AG08396 (cell line): Measurements from ENCODE around the gene MAD1L1.

Source experiments
- DNase-seq: peaks from one replicate; pipeline ENCODE4 v3.0.0; 2012; ENCODE audit warnings: low spot score, mixed read lengths

MAD1L1 gene

DNA sequence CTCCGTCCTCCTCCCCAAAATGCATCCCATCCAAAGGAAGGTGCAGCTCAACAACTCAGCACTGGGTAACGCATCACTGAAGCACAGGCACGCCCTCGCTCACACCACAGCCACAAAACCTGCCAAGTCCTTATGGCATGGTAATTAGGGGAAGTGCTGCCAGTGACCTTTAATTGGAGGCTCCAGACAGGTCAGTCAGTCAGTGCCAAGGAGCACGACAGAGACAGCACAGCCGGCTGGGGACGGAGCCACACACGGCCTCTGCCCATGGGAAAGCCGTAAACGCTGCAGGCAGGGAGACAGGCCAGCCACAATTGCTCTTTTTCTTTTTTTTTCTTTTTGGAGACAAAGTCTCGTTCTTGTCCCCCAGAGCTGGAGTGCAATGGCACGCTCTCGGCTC is 146.5 kb downstream of the MAD1L1 start:
- no peak for DNase-seq

DNA sequence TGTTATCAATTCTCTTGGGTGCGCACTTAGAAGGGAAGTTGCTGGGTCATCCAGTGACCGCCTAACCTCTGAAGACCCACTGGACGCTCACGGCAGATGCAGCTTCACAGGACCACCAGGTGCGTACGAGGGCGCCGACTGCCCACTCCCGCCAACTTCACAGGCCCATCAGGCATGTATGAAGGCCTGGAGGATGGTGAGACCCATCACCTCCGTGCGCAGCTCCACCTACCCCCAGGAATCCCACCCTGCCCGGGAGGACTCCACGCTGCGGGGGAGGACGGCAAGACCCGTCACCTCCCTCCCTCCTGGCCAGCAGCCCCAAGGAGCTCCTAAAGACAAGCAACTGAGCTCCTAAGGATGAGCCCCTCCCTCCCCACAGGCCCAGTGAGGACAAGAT is 146.9 kb downstream of the MAD1L1 start:
- DNase-seq, result no peak

DNA sequence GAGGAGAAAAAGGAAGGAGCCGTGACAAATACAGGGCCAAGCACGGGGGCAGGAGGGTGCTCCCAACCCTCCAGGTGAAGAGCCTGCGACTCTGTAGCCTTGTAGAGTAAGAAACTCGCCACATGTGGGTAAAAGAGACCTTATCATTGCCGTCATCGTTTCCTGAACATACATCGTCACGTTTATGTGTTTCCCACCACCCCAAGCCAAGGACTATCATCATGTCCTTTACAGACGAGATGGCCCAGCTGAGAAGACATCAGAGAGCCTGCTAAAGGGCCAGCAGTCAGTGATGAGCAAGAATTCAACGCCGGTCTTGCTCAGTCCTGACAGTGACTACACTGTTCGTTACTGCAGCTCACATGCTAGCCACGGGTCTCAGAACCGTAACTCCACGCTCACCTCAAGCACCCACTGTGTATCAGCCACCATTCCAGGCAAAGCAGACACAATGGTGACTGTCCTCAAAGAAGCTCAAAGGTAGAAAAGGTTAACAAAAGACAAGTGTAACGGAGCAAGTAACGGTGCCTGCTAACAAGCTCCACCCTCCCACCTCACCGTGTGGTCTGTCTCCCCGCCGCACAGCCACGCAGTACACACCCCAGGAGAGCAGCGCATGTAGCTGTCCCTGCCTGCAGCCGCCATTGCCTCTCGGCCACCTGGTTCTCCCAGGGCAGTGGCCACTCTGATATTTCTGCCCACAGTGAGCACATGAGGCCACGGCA is 147.8 kb downstream of the MAD1L1 start:
- no peak for DNase-seq

GRCh38 chr7:2084331-2084730 is 148.4 kb downstream of the MAD1L1 start:
- DNase-seq, result no peak

GRCh38 chr7:2083362-2083761 is 149.4 kb downstream of the MAD1L1 start:
- no peak for DNase-seq

DNA sequence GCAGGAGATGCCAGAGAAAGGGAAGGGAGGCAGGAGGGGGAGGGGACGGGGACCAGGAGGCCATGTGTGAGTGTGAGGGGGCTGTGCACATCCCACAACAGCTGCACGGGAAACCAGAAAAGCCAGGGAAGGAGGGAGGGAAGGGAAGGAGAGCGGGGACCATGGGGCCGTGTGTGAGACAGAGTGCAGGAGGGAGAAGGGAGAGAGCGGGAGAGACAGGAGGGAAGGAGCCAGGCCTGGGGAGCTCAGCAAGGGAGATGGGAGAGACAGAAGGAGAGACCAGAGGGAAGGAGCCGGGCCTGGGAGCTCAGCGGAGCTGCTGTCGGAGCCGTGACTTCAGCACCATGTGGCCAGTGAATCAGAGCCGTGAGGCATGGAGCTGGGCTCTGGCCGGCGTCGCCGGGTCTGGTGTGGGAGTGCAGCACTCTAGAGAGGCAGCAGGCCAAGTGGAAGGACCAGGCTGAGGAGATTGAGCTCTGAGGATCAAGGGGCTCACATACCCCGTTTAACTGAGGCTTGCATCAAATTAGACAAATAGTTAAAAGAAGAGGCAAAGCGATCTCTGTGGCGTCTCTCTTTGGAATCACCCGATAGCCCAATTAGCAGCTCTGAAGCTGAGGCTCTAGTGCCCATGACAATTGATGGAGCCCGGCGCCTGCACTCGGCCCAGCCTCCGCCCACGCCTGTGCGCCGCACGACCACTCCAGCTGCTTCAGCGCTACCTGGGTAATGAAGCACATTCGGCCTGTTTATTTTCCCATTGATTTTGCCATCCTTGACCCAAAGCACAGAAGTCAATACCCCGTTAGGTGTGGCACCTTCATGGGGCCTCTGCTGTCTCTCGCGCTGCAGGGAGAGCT is 150.4 kb downstream of the MAD1L1 start:
- DNase-seq, result peak; percentile 97

GRCh38 chr7:2081526-2082135 is 151.1 kb downstream of the MAD1L1 start:
- DNase-seq, result no peak

GRCh38 chr7:2080477-2080876 is 152.3 kb downstream of the MAD1L1 start:
- DNase-seq, result no peak

GRCh38 chr7:2080060-2080387 is 152.7 kb downstream of the MAD1L1 start:
- no peak for DNase-seq

DNA sequence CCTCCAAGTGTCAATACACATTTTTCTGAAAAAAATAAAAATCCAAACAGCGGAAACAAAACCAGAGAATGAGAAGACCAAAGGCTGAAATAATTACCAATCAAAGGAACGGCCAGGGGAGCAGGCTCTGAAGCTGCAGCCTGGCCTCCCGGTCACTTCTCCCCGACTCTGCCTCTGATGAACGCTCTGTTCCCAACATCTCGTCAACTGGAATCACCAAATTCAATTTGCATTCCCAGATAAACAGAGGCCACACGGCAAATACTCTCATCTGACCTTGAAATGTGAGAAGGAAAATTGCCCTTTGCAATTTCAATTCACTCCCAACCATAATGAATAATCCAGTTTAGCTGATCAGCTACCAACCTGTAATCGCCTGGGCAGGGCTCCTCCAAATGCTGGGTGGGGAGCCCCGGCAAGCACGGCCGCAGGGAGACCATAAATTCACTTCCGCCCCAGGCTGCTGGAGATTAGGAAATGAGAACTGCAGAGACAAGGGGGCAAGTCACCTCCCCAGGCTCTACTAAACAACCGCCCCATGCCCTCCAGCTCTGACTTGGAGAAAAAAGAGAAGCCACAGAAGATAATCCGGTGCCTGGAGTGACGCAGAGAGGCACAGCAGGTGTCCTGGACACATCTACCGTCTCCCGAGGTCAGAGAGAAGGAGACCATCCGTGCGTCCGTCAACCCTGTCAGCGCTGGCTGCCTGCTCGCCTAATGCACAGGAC is 153.2 kb downstream of the MAD1L1 start:
- no peak for DNase-seq

DNA sequence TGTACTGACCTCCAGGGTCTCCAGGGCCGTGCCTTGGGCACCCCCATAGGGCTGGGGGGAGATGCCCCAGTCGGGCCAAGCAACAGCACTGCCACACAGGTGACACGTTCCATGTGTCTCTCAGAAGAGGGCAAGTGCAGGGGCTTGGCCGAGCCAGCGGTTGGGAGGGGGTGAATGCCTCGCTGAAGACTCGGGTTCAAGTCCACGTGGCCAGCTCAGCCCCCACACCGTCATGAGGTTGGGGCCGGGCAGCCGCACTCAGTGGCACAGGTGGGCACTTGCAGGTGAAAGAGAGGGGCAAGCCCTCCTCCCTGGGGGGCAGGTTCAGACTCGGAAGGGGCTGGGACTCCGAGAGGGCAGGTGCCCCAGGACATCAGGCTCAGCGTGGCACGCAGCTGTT is 153.8 kb downstream of the MAD1L1 start:
- DNase-seq, result no peak

GRCh38 chr7:2076649-2077064 is 156.1 kb downstream of the MAD1L1 start:
- no peak for DNase-seq

DNA sequence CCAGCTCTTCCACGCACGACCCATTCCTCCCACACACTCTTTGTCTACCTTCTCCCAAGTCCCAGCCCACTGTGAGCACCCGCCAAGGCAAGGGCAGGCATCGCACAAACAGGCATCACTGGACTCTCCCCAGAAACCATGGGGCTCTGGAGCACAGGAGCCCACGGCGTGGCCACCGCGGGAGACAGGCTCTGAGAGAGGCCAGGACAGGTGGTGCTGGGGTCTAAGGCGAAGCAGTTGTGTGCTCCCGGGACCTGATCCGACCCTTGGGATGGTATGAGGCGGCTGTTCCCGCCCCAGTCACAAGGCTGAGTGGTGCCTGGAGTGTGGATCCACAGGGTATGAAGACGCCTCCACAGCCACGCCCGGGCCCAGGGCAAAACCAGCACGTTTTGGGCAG is 156.9 kb downstream of the MAD1L1 start:
- DNase-seq, result no peak

DNA sequence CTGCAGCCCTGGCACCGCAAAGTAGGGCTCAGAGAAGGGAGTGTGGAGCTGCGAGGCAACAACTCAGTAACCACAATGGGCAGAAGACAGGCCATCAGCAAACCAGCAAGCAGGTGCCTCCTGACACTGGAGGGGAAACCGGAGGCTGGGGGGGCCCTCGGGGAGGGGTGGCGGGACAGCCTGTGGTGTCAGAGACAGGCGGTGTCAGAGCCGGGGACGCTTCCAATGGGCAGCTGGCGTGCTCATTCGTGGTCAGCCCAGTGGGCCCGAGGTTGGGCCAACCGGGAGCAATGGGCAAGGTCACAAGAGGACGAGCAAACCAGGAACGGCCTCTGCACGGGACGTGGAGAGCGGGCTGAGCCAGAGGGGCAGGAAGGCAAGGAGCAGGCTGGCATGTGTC is 158.1 kb downstream of the MAD1L1 start:
- DNase-seq, result no peak

DNA sequence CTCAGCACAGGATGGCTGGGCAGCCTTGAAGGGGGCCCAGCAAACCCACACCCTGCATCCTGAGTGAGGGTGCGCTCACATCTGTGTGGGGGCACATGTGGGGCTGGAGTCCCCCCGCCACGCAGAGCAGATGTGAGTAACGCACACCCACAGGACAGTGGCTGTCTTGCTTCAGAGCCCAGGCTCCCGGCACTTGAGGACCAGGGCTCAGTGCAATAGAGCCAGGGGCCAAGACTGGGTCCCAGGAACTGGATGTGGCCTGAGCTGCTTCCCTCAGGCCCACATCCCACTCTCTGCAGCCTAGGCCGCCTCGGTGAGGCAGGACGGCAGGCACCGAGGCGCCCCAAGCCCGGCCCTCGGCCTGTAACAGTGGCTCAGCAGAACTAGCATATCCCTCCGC is 159.9 kb downstream of the MAD1L1 start:
- no peak for DNase-seq

GRCh38 chr7:2072042-2072441 is 160.7 kb downstream of the MAD1L1 start:
- DNase-seq, result no peak

GRCh38 chr7:2071133-2071832 is 161.5 kb downstream of the MAD1L1 start:
- no peak for DNase-seq

DNA sequence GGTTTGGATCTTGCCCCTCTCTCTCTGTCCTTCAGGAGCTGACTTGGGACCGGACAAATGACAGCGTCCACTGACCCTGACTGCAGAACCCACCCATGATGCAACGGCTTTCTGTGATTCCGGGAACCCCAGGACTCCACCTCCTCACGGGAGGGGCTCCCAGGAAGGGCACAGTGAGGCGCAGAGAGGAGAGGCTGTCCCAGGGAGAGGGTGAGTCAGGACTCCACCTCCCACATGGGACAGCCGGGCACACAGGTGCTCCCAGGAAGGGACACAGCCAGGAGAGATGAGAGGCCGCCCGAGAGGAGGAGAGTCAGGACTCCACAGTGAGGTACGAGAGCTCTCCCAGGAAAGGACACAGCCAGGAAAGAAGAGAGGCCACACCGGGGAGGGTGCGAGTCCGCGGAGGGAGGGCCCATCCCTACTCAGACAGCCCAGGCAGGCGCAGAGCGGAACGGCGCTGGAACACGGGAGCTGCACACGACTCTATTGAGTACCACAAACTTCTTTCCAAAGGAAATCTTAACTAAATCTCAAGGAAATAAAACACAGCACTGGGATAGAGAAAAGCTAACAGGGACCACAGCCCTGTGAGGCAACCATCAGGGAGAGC is 162.5 kb downstream of the MAD1L1 start:
- DNase-seq, result no peak

- no peak for DNase-seq
Observed at GRCh38 chr7:2069472-2069860, 163.3 kb downstream of the MAD1L1 start.

- no peak for DNase-seq
Observed at GRCh38 chr7:2068693-2069471, 163.9 kb downstream of the MAD1L1 start.
